Fibroblast of pulmonary artery (primary cell): Measurements from ENCODE around the gene RIPK3.

Experiments
- DNase-seq: peaks from one replicate; pipeline ENCODE4 v3.0.0-alpha.2; 2010; ENCODE audit warnings: low read depth
- H3K4me3 ChIP-seq: replicated peaks from 2 replicates; pipeline ENCODE4 v1.5.1; 2011; ENCODE audit warnings: low read depth, mild to moderate bottlenecking, control low read depth, low read length, moderate library complexity
- TF ChIP-seq, protein P1 (sequence below): IDR thresholded peaks from 2 replicates; pipeline ENCODE4 v1.5.1; 2011; ENCODE audit warnings: mild to moderate bottlenecking, control low read depth, low read length, inconsistent platforms; ENCODE audit errors: missing control alignments

The RIPK3 gene

DNA sequence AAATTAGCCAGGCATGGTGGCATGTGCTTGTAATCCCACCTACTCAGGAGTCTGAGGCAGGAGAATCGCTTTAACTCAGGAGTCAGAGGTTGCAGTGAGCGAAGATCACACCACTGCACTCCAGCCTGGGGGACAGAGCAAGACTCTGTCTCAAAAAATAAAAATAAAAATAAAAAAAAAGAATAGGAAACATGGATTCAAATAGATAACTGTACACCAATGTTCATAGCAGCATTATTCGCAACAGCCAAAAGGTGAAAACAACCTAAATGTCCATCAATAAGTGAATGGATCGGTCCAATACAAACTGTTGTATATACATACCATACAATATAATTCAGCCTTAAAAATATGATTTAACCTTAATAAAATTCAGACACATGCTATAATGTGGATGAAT lies 3.1 kb upstream of the RIPK3 start:
- DNase-seq: no peak
- TF ChIP-seq, protein P1, sequence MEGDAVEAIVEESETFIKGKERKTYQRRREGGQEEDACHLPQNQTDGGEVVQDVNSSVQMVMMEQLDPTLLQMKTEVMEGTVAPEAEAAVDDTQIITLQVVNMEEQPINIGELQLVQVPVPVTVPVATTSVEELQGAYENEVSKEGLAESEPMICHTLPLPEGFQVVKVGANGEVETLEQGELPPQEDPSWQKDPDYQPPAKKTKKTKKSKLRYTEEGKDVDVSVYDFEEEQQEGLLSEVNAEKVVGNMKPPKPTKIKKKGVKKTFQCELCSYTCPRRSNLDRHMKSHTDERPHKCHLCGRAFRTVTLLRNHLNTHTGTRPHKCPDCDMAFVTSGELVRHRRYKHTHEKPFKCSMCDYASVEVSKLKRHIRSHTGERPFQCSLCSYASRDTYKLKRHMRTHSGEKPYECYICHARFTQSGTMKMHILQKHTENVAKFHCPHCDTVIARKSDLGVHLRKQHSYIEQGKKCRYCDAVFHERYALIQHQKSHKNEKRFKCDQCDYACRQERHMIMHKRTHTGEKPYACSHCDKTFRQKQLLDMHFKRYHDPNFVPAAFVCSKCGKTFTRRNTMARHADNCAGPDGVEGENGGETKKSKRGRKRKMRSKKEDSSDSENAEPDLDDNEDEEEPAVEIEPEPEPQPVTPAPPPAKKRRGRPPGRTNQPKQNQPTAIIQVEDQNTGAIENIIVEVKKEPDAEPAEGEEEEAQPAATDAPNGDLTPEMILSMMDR: no peak

DNA sequence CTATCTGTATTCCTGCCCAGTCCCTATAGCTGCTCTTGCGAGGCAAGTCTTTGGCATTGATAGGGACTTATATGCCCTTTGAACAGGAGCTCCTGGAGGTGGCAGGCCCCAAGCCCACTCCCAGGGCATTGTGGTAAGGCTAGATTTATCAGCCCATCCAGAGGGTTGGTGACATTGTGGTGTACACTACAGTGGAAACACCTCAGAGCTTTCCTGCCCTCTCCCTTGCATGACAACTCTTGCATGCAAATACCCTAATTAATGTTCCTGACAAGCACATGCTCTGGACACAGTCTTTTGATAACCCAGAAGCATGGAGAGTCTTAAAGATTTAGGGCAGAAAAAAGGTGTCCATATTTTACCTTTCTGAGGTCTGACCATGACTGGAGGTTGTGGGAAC lies 815 bp upstream of the RIPK3 start:
- no peak for DNase-seq
- TF ChIP-seq, protein P1: no peak
- no peak overlapping the region for H3K4me3 ChIP-seq

More for the DNA sequence above, 3.1 kb upstream of the RIPK3 start:
- H3K4me3 ChIP-seq: no peak overlapping the region

DNA sequence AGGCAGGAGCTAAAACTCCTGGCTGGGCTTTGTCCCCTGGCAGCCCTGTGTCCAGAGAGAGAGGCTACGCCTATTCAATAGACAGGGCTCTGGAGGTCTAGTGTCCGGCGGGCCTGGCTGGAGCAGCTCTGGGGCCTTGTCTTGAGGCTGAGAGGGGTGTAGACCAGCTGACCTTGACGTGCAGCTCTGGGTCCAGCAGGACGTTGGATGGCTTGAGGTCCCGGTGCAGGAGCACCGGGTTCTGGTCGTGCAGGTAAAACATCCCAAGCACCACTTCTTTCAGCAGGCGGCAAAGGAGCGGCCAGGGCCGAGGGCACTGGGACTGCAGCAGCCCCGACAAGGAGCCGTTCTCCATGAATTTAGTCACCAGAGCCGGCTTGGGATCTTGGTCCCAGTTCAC lies 948 bp downstream of the RIPK3 start:
- TF ChIP-seq, protein P1: no peak
- no peak overlapping the region for H3K4me3 ChIP-seq
- no peak for DNase-seq

DNA sequence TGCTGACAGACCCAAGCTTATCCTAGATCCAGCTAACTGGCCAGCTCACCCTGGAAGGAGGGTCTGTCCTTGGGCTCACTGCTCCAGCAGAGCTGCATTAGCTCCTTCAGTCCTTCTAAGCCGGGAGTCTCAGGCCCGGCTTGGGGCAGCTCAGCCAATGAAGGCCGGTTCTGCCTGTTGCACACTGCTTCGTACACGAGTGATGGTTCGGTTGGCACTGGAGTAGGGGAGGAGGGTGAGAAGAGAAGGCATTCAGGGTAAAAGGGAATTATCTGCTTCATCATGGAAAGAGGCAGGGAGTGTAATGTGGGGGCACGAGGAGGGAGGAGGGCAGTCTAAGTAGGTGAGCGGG lies 2.0 kb downstream of the RIPK3 start:
- no peak for DNase-seq
- TF ChIP-seq, protein P1: no peak
- no peak overlapping the region for H3K4me3 ChIP-seq

DNA sequence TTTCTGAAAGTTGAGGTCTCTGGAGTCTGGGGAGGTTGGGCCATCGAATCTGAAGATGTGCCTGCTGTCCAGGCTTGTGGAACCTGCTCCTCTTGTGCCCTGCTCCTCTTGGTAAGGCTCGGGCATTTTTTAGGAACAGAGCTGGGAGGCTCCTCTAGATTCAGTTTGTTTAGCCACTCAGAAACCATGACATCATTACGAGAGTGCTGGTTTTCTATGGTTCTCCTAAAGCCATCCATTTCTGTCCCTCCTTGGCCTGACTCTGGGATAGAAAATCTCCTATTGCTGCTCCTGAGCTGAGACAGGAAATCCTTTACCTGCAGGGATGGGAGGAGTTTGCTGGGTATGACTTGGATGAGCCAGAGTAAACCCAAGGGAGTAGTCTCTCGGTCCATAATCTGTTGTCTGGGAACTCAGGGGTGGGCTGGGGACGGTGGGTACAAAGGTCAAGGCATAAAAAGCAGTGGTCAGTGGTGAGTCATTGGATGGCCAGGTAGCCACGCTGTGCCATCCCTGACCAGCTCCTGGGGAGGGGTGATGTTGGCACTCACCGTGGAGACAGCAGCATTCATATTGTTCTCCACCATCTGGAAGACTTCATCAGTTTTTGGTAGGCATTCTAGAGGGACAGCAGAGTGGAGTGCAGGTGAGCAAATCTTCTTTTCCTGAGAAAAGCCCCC lies 2.5 kb downstream of the RIPK3 start:
- TF ChIP-seq, protein P1: no peak
- no peak overlapping the region for H3K4me3 ChIP-seq
- DNase-seq: no peak

DNA sequence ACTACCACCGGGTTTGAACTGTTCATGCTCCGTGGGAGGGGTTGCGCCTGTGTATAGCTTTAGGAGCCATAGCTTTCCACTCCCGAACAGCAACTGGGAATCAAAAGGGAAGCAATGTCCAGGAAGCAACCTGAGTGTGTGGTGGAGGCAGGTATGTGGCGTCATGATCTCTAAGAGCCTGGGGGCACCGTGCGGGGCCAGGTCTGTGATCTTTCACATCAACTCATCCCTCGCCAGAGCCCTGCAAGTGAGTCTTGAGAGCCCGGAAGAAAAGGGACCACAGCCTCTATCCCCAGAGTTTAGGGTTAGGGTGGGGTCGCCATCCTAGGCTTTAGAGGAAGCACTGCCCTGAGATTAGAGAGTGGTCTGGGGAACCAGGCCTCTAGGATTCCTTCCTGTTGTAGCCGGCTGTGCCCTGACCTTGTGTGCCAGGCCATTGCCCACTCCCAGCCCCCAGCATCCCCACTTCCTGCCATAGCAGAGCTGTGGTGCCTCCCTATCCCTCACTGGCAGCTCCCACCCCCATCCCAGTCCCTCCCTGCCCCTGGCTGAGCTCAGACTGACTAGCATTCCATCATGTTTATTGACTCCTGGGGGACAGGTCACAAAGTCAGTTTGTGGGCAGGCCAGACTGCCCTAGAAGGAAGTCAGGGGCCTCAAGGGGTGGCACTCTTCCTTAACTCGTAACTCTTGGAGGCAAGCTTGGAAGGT lies 4.2 kb downstream of the RIPK3 start:
- no peak for DNase-seq
- TF ChIP-seq, protein P1: no peak
- no peak overlapping the region for H3K4me3 ChIP-seq
